ENCODE results near the gene NDUFA3.
"Not testable (repeated sequence)": the region's sequence is repeated elsewhere in the genome, so short reads cannot be mapped to it uniquely, and the experiment has no call there.

Gene NDUFA3

DNA sequence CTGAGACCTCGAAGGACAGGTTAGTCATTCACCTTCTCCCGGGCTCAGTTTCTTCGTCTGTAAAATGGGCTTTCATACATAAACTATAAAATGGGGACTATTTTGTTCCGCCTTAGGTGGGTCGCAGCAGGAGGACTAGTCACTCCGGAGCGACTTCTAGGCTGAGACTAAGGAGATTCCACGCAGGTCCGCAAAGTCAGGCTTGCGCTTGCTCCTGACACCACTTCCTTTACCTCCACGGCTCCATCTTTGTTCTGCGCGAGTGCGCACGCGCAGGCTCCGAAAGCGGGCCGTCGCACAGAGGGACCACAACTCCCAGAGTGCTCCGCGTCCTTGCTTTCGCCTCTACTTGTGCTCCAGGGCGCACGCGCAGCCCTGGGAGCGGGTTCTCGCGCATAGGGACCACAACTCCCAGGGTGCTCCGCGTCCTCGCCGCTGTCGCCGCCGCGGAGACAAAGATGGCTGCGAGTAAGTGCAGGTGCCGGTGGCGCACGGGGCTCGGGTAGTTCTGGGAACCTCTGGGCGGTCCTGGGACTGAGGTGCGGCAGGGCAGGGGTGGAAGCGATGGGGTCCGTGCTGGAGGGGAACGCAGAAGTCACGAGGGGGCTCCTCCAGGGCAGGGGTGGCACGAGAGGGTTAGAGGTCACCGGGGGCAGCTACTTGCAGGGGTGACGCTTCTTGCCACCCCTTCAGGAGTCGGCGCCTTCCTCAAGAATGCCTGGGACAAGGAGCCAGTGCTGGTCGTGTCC is at the start of gene NDUFA3:
NDUFA3 (plus strand) TSS at position 435 of the 749 bp plus-strand sequence; CDS start at position 459, 24 bp downstream.
- peak; percentile 60 for FAIRE-seq

DNA sequence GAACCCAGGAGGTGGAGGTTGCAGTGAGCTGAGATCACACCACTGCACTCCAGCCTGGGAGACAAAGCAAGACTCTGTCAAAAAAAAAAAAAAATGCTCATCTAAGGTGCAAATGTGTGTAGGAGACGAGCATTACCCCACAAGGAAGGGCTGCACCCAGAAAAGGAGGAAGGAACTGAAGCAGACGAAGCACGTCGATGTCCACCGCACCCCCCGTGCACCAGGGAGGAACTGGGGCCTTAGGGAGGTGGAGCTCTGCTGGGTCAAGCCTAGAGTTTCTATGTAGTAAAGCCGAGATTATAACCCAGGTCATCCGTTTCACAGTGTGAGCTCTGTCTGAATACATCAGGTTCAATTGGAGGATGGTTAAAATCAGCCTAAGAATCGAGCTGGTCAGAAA is 40.0 kb upstream of the NDUFA3 start:
- no peak for FAIRE-seq

- no peak for FAIRE-seq
These were observed 39.1 kb upstream of the NDUFA3 start, which contains the start of gene VSTM1 for GRCh38 chr19:54063350-54064116. Gene VSTM1 (minus strand): TSS chr19:54063897. CDS start chr19:54063777, 120 bp downstream.

- FAIRE-seq: no peak
These were observed 33.2 kb upstream of the NDUFA3 start for GRCh38 chr19:54069470-54069869.

DNA sequence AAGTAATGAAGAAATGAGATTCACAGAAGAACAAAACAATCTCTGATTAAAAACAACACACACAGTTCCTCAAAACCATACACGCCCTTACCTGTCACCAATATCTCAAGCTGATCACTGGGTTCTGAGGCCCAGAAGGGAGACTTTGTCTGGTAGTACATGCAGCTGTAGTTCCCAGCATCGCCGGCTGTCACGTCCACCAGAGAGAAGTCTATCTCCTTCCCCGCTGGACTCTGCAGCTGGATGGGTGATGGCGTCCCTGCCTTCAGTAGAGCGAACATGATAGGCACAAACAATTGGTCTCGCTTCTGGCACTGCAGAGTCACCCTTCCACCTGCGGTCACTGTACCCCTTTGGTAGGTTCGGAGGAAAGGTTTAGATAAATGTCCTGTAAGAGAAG is 28.8 kb upstream of the NDUFA3 start:
- FAIRE-seq: no peak

DNA sequence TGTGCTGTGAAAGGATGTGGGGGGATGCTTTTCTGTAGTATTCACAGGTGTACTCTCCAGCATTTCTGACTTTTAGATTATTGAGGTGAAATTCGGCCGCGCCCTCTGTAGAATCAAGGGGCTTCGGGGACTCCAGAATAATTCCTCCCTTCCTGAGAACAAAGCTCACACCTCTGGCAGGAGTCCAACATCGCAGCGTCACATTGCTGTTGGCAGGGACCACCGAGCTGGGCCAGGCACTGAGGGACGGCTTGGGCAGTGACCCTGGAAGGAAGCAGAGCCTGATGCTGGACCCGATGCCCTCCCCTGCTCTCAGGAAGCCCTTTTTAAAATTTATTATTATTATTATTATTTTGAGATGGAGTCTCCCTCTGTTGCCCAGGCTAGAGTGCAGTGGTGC is 27.8 kb upstream of the NDUFA3 start:
- no peak for FAIRE-seq

DNA sequence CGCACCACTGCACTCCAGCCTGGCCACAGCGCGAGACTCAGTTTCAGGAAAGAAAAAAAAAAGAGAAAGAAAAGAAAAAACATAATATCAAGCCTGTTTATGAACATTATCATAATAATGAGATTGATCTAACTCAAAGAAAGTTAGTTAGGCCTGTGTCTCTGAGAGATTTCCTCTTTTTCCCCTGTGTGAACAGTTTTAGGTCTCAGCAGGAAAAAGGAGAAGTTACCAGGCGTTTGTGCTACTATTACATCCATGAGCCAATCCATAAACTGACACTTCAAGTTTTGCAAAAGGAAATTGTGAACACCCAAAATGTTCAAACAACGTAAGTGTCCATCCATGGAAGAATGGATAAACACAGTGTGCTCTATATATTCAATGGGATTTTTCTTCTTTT is 25.3 kb upstream of the NDUFA3 start:
- FAIRE-seq: no peak

DNA sequence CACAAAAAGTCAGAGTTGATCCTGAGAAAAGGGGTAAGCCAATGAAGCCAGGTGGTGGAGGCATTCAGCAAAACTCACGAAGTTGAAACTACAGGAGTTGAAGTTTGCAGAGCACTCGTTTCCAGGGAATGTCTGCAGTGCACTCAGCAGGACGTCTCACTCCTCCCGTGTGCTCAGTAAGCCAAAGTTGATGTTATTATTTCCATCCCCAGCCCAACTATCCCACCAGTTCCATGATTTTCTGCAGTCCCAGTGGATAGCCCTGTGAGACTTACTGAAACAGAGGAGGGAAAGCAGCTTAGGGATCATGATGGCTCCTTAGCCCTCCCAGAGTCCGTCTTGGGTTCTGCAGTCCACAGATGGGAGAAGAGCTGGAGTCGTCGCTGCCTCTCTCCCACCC is 21.6 kb upstream of the NDUFA3 start, which contains the start of gene TARM1:
TARM1 (minus strand) TSS at position 334 of the 400 bp plus-strand sequence; CDS start at position 309, 25 bp downstream.
- FAIRE-seq: no peak

DNA sequence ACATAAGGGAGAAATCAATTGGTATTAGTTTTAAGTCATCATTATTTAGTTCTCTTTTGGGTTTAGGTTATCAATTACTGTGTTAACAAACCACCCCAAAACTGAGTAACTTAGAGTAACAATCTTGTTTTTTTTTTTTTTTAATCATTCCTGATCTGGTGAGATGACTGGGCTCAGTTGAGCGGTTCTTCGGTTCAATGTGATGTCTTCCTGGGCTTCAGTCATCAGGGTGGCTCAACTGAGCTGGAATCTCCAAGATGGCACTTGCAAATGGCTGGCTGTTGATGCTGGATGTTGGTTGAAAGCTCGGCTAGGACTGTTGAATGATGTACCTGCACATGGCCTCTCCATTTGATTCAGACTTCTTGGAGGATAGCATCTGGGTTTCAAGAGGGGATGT is 18.2 kb upstream of the NDUFA3 start:
- no peak for FAIRE-seq

GRCh38 chr19:54094426-54095000 is 8.1 kb upstream of the NDUFA3 start:
- no peak for FAIRE-seq

GRCh38 chr19:54095136-54095858 is 7.4 kb upstream of the NDUFA3 start:
- no peak for FAIRE-seq

DNA sequence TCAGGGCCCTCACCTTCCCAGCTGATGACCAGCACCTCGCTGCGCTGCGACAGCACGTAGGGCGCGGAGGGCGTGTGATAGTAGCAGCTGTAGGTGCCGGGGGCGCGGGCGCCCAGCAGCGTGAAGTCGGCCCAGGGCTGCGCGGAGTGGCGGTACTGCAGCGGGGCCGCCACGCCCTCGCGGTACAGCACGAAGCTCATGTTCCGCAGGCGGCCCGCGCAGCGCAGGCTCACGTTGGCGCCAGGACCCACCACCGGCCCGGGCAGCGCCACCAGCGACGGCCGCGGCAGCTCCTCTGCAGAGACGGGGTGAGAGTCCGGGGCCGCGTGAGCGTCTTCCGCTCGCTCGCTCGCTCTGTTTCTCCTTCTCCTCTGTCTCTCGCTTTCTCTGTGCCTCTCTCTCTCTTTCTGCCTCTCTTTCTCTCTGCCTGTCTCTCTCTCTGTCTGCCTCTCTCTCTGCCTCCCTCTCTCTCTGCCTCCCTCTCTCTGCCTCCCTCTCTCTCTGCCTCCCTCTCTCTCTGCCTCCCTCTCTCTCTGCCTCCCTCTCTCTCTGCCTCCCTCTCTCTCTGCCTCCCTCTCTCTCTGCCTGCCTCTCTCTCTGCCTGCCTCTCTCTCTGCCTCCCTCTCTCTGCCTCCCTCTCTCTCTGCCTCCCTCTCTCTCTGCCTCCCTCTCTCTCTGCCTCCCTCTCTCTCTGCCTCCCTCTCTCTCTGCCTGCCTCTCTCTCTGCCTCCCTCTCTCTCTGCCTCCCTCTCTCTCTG is 6.6 kb upstream of the NDUFA3 start:
- FAIRE-seq: not testable (repeated sequence)

DNA sequence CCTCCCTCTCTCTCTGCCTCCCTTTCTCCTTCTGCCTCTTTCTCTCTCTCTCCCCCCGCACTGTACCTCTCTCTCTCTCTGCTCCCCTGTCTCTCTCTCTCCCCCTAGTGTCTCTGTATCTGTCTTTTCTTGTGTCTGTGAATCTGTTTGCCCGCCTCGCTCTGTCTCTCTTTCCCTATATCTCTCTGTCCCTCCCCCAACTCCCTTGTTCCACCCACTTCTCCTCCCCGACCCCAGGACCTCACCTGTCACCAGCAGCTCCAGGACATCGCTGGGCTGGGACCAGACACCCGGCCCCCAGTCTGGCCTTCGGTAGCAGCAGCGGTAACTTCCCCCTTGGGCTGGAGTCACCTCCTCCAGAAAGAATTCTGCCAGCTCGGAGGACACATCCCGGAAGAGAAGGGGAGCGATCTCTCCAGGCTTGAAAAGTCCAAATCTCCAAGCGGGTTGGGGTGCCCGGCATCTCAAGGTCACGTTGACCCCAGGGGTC is 6.0 kb upstream of the NDUFA3 start:
- FAIRE-seq: no peak

DNA sequence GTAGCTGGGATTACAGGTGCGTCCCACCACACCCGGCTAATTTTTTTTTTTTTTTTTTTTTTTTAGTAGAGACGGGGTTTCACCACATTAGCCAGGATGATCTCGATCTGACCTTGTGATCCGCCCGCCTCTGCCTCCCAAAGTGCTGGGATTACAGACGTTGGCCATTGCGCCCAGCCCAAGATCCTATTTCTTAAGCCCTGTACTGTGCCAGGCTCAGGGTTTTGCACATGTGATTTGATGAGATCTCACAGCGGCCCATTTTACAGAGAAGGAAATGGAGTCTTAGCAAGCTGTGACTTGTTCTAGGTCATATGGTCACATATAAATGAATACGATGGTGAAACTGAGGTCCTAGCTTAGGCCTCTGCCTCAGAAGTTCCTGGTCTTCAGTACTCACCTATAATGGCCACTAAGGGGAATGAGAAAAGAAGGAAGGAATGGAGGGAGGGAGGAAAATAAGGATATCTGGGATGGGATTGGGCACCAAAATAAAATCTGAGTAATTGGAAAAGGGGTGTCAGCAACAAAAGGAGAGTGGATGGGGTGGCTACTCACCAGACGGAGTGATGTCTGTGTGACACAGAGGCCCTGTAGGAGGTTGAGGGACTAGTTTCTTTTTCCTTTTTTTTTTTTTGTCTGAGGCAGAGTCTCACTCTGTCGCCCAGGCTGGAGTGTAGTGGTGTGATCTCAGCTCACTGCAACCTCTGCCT is 3.3 kb upstream of the NDUFA3 start:
- no peak for FAIRE-seq

DNA sequence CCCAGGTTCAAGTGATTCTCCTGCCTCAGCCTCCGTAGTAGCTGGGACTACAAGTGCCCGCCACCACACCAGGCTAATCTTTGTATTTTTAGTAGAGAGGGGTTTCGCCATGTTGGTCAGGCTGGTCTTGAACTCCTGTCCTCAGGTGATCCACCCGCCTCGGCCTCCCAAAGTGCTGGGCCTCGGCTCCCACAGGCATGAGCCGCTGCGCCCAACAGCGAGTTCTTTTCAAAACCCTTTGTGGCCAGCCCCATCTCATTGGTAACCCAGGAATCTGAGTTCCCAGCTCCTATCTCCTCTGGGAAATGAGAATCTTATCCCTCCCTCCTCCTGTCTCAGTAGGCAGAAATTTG is 2.8 kb upstream of the NDUFA3 start:
- not testable (repeated sequence) for FAIRE-seq

DNA sequence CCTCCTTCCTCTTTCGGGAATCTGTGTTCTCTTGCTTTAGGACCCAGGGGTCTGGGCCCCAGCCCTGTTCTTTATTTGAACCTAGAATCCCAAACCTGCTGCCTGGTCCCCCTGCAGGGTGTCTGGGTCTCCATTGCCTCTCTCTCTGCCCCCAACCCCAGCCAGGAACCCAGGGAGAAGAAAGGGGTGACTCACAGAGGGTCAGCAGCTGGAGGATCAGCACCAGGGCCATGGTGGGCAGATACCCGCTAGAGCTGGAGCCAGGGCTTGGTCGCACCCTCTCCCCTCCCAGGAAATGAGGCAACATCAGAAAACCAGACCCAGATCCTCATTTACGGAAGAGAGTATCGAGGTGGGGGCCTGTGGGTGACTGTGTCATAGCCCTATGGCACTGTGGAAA is 2.1 kb upstream of the NDUFA3 start, which contains the start of gene OSCAR:
OSCAR (minus strand) TSS at position 243 of the 400 bp plus-strand sequence; CDS start at position 232, 11 bp downstream.
- FAIRE-seq: no peak

DNA sequence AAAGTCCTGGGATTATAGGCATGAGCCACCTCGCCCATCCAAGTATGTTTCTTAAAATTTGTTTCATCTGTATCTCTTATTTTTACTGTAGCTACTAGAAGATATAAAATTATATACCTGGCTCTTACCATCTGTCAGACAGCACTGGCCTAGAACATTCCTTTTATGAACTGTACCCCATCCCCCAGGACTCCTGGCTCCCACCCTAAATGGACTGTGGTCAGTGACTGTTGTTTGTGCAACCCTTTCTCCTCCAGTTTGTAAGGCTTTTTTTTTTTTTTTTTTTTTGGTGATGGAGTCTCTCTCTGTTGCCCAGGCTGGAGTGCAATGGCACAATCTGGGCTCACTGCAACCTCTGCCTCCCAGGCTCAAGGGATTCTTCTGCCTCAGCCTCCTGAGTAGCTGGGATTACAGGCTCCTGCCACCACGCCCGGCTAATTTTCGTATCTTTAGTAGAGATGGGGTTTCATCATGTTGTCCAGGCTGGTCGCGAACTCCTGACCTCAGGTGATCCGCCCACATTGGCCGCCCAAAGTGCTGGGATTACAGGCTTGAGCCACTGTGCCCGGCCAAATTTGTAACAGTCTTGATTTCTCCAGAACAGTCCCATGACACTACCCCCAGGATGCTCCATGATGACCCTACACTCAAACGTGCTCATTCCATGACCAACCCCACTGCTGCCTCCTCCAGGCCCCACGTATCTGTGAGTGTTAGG is 2.5 kb downstream of the NDUFA3 start:
- FAIRE-seq: no peak

DNA sequence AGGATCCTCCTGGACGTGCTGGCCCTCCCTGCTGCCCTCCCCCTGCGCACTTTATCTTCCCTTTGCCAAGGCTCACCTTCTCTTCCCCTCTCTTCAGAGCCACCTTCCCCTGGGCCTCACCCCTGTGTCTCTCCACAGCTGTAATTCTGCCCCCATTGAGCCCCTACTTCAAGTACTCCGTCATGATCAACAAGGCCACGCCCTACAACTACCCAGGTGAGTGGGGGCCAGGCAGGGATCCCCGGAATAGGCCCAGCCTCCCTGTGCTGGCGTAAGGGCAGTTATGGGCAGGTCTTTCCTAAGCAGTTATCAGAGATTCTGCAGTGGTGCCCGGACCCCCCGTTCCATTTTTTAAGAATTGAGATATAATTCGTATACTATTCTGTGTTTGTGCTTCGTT is 3.1 kb downstream of the NDUFA3 start:
- no peak for FAIRE-seq

DNA sequence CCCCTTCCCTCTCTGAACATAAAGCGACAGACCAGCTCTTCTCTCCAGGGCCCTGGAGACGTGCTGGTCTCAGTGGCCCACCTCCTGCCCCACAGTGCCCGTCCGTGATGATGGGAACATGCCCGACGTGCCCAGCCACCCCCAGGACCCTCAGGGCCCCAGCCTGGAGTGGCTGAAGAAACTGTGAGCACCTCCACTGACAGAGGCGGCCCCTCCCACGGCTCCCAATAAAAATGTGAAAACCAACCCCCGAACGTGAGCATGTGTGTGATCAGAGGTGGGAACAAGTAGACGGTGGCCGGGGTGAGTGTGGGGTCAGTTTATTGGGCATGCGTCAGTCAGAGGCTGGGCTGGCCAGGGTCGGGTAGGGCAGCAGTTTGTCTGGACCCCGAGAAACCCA is 4.1 kb downstream of the NDUFA3 start:
- no peak for FAIRE-seq

DNA sequence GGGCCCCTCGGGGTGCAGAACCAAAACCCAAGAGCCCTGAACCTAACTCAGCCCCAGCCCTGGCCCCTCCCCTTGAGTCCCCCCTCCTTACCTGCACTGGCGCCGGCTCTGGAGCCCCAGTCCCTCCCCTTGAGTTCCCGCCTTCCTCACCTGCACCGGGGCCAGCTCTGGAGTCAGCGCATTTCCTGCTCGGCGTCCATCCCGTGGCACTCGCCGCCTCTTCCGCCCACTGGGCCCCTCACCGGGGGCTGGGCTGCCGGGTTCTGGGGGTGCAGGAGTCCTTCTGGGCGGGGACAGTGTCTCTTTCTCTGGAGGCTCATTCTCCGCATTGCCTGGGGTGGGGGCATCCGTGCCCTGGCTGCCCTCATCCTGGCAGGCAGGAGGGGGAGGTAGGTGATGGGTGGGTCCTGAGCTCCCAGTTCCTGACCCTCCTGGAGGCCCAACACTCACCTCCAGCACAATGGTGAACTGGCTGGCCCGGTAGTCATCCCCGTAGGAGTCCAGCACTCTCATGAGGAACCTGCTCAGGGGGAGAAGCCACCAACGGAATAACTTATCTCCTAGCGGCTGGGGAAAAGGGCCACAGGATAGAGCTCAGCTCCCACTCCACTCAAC is 5.3 kb downstream of the NDUFA3 start:
- no peak for FAIRE-seq
